Keratinocyte (primary cell): ENCODE measurements around the gene CWH43.
"Not testable (repeated sequence)": the region's sequence is repeated elsewhere in the genome, so short reads cannot be mapped to it uniquely, and the experiment has no call there.

Experiments used
- EZH2 ChIP-seq: IDR thresholded peaks from one replicate; pipeline ENCODE4 v1.6.1; 2012; ENCODE audit warnings: inconsistent platforms, mild to moderate bottlenecking, low read length, moderate library complexity
- TF ChIP-seq, protein P1 (sequence below), 3 experiments: IDR thresholded peaks in 1 of 3; conservative IDR thresholded peaks in 1 of 3; optimal IDR thresholded peaks in 1 of 3; 2 replicates in 2 of 3; 3 replicates in 1 of 3; pipeline versions ENCODE3 to v1.5.1; 2011; ENCODE audit warnings: low read length in 3 of 3, mild to moderate bottlenecking in 3 of 3, moderate library complexity in 2 of 3, control low read depth in 1 of 3, inconsistent platforms in 1 of 3; ENCODE audit not compliant: insufficient read depth in 2 of 3; ENCODE audit errors: extremely low read depth in 1 of 3

DNA sequence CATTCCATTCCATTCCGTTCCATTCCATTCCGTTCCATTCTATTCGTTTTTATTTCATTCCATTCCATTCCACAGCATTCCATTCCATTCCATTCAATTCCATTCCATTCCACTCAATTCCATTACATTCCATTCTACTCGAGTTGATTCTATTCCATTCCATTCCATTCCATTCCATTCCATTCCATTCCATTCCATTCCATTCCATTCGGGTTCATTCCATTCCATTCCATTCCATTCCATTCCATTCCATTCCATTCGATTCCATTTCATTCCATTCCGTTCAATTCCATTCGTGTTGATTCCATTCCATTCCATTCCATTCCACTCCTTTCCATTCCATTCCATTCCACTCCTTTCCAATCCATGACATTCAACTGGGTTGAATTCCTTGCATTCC lies 110.6 kb downstream of the CWH43 start:
- TF ChIP-seq, protein P1, sequence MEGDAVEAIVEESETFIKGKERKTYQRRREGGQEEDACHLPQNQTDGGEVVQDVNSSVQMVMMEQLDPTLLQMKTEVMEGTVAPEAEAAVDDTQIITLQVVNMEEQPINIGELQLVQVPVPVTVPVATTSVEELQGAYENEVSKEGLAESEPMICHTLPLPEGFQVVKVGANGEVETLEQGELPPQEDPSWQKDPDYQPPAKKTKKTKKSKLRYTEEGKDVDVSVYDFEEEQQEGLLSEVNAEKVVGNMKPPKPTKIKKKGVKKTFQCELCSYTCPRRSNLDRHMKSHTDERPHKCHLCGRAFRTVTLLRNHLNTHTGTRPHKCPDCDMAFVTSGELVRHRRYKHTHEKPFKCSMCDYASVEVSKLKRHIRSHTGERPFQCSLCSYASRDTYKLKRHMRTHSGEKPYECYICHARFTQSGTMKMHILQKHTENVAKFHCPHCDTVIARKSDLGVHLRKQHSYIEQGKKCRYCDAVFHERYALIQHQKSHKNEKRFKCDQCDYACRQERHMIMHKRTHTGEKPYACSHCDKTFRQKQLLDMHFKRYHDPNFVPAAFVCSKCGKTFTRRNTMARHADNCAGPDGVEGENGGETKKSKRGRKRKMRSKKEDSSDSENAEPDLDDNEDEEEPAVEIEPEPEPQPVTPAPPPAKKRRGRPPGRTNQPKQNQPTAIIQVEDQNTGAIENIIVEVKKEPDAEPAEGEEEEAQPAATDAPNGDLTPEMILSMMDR (optimal IDR thresholded peaks at IDR 0.05 in 1 of 3, IDR thresholded peaks at IDR 0.05 in 1 of 3, conservative IDR thresholded peaks at IDR 0.05 in 1 of 3; ENCODE audit: extremely low read depth in 1 of 3, insufficient read depth in 2 of 3, low read length in 3 of 3): not testable (repeated sequence)
- TF ChIP-seq EZH2: not testable (repeated sequence)
